ENCODE measurements around the gene PHF1.

DNA sequence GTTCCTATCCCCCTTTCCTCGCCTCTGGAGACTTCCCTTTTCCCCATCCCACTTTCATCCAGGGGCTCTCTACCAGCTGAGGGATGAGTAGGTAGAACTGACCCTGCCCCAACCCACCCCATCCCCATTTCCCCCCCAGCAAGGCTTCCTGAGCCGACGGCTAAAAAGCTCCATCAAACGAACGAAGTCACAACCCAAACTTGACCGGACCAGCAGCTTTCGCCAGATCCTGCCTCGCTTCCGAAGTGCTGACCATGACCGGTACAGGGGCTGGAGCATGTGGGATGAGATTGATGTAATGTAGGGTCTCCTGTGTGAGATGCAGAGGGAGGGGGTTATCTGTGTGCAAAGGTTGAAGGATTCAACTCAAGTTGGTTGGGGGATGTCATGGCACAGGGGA is 21.7 kb downstream of the PHF1 start:
- TF ChIP-seq, protein P1, sequence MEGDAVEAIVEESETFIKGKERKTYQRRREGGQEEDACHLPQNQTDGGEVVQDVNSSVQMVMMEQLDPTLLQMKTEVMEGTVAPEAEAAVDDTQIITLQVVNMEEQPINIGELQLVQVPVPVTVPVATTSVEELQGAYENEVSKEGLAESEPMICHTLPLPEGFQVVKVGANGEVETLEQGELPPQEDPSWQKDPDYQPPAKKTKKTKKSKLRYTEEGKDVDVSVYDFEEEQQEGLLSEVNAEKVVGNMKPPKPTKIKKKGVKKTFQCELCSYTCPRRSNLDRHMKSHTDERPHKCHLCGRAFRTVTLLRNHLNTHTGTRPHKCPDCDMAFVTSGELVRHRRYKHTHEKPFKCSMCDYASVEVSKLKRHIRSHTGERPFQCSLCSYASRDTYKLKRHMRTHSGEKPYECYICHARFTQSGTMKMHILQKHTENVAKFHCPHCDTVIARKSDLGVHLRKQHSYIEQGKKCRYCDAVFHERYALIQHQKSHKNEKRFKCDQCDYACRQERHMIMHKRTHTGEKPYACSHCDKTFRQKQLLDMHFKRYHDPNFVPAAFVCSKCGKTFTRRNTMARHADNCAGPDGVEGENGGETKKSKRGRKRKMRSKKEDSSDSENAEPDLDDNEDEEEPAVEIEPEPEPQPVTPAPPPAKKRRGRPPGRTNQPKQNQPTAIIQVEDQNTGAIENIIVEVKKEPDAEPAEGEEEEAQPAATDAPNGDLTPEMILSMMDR (optimal IDR thresholded peaks at IDR 0.05 in 1 of 3, IDR thresholded peaks at IDR 0.05 in 1 of 3, conservative IDR thresholded peaks at IDR 0.05 in 1 of 3; ENCODE audit: extremely low read depth in 1 of 3, insufficient read depth in 2 of 3, low read length in 3 of 3) = no peak
- no peak for TF ChIP-seq EZH2 (IDR thresholded peaks at IDR 0.05; ENCODE audit: low read length)

All from keratinocyte (primary cell).